Kidney (tissue), 14 donors: ENCODE results near the gene CRACDL. TPM values are rescaled to one million over a fixed set of nuclear protein-coding genes. Genes with fewer than 3 reads are reported as not detected.

Source experiments
- DNase-seq, 5 donors: peaks; one replicate each; pipeline ENCODE4 v3.0.0-alpha.2; 2013 to 2020
- FAIRE-seq: peaks from 2 replicates; lab custom pipeline; 2012; peaks lifted over from hg19 to GRCh38; lab: Jason Lieb, UNC
- H3K27ac ChIP-seq, 2 donors: one replicate each; pipeline ENCODE4 v1.7.0; 2013; ENCODE audit warnings: low read depth in 2 of 2, low read length in 2 of 2, inconsistent platforms in 1 of 2
- H3K27me3 ChIP-seq: one replicate; pipeline ENCODE4 v1.7.1; 2013; ENCODE audit warnings: low read length, inconsistent platforms; ENCODE audit not compliant: control insufficient read depth, insufficient read depth
- H3K36me3 ChIP-seq, 3 donors: one replicate each; pipeline versions ENCODE4 v1.7.0 to v1.7.1; 2013; ENCODE audit warnings: low read length in 3 of 3, control low read depth in 1 of 3, inconsistent platforms in 1 of 3; ENCODE audit not compliant: insufficient read depth in 3 of 3, control insufficient read depth in 2 of 3
- H3K4me1 ChIP-seq, 3 donors: one replicate each; pipeline versions ENCODE4 v1.7.0 to v1.7.1; 2013; ENCODE audit warnings: low read length in 3 of 3, inconsistent platforms in 1 of 3, low read depth in 1 of 3; ENCODE audit not compliant: control insufficient read depth in 2 of 3, insufficient read depth in 2 of 3
- H3K4me3 ChIP-seq, 3 donors: one replicate each; pipeline versions ENCODE4 v1.7.0 to v1.8.1; 2013; ENCODE audit warnings: low read length in 3 of 3, control low read depth in 1 of 3, inconsistent platforms in 1 of 3
- H3K9ac ChIP-seq, 3 donors: one replicate each; pipeline versions ENCODE4 v1.7.0 to v1.7.1; 2013; ENCODE audit warnings: low read length in 3 of 3, control low read depth in 1 of 3, inconsistent platforms in 1 of 3
- H3K9me3 ChIP-seq, 3 donors: one replicate each; pipeline versions ENCODE4 v1.7.0 to v1.7.1; 2013; ENCODE audit warnings: low read length in 3 of 3, control low read depth in 1 of 3, inconsistent platforms in 1 of 3; ENCODE audit not compliant: control insufficient read depth in 2 of 3, insufficient read depth in 1 of 3
- CTCF ChIP-seq: IDR thresholded peaks from 3 replicates; pipeline ENCODE4 v1.5.1; 2012; ENCODE audit warnings: mild to moderate bottlenecking, moderate library complexity, borderline replicate concordance; ENCODE audit not compliant: insufficient read depth; ENCODE audit errors: extremely low read depth
- intact Hi-C: fragments of 100-400 bp; cut with DNase I; formaldehyde crosslinking; loops from one replicate; pipeline ENCODE4 v1.11.1; 2022
- polyA plus RNA-seq: library from polyadenylated mRNA; stranded (reverse); fragments of 350-450 nt; fragmentation: Illumina TruSeq; extraction: RNeasy Lipid Tissue Mini Kit (QIAGEN cat#74804); gene quantifications from one replicate; pipeline ENCODE4 v1.2.3, GENCODE V29; 2014; ENCODE audit warnings: low read depth, low replicate concordance; ENCODE audit not compliant: insufficient read depth
- total RNA-seq: library from RNA; stranded (reverse); fragmentation: NEBNext Ultra II Directional; extraction: Animal tissue kit (Norgen Biotek cat#: 25700); gene quantifications from one replicate; pipeline ENCODE4 v1.2.1, GENCODE V29; 2021
- donor health status: control.
- donor health status: control.
- donor health status: control.
- donor health status: control.
- donor health status: control.
- donor health status: DM: yes; HTN: yes; CAD: no.
- donor health status: Normal renal cell carcinoma (clear cell type).

Gene CRACDL
- total and polyA plus RNA-seq, 2 donors from 2014 or later = 4.3 to 14.8 TPM

DNA sequence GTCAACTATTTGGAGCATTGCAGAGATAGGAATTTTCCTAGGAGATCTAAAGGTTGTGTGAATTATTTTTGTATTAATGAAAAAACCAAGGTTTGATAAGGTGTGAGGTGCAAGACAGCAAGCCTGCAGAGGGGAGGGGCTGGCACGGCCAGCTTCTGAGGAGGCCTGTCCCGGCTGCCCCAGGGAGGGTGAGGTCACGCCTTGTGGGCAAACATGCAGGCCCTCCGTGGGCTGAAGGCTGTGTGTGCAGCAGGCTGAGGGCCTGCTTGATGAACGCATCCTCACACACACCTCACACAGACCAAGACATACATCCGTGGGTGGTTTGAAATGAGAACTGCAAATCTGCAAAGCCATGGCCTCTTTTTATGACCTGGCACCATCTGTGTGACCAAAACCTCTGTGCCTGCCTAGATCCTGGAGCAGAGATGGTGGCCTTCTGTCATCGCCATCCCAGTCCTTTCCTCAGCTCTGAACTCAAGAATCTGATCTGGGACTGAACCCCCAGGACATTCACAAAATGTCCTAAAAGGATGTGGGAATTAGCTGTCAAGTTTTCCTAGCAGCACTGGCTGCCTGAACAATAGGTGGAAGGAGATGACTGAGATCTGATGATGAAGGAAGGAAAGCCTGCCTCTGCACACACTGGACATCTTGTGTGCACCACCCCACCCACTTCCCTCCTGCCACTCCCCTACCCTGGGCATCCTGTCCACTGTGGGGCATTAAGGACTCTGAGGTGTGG lies 102.7 kb downstream of the CRACDL start:
- Histone ChIP-seq H3K9ac (no peak overlapping the region), H3K9me3 (no peaks in the 10 kb centered on the region), H3K4me3 (no peak overlapping the region), H3K27ac (peak overlapping the region; percentile 38 to 63), H3K36me3 (no peaks in the 10 kb centered on the region), H3K4me1 (peaks cover 0 to 4% (median 3%) of the 10 kb centered on the region in 3 donors), H3K27me3 (no peaks in the 10 kb centered on the region)
- TF ChIP-seq CTCF = no peak
- no peak for FAIRE-seq
- intact Hi-C loops = no loop called here
- peak in 1 of 5 donors; percentile 76 for DNase-seq

DNA sequence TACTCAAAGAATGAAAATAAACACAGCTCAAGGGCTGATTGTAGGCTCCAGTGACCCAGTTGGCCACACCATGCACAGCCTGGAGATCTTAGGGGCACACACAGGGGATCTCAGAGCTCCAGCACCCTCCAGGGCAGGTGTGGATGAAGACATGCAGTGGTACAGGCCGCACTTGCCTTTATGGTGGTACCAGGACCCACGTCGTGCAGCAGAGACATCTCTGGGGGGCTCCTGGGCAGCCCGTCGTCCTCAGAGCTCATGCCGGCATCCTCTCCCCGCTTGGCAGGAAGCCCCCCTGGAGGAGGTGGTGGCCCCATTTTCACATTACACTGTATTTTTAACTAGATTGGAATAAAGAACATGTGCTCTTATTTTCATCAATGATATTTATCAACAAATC lies 103.9 kb downstream of the CRACDL start:
- FAIRE-seq (no peak), DNase-seq (peak in 1 of 5 donors; percentile 56)
- H3K9ac ChIP-seq = no peak overlapping the region
- intact Hi-C loops = no loop called here
- H3K4me3 ChIP-seq = no peak overlapping the region
- no peaks in the 10 kb centered on the region for H3K9me3 ChIP-seq
- no peaks in the 10 kb centered on the region for H3K27me3 ChIP-seq
- H3K4me1 ChIP-seq = peaks cover 0 to 4% (median 3%) of the 10 kb centered on the region in 3 donors
- no peaks in the 10 kb centered on the region for H3K36me3 ChIP-seq
- TF ChIP-seq CTCF = no peak
- no peak overlapping the region for H3K27ac ChIP-seq

GRCh38 chr2:98830571-98831145 lies 105.4 kb downstream of the CRACDL start:
- TF ChIP-seq CTCF = no peak
- FAIRE-seq = no peak
- intact Hi-C loops = no loop called here

More at GRCh38 chr2:98830571-98831145, 105.4 kb downstream of the CRACDL start:
- H3K36me3 ChIP-seq = no peaks in the 10 kb centered on the region
- H3K4me1 ChIP-seq = peaks cover 0 to 4% (median 3%) of the 10 kb centered on the region in 3 donors
- no peak overlapping the region for H3K9ac ChIP-seq
- no peaks in the 10 kb centered on the region for H3K9me3 ChIP-seq
- H3K27ac ChIP-seq = no peak overlapping the region
- H3K27me3 ChIP-seq = no peaks in the 10 kb centered on the region
- DNase-seq = no peak
- H3K4me3 ChIP-seq = no peak overlapping the region
